Fibroblast of skin of abdomen (primary cell): Measurements from ENCODE around the gene VIPR2.
A peak's percentile ranks its signal among the peaks of the same experiment; 100 is the strongest.

Experiments
- DNase-seq: peaks from one replicate; pipeline ENCODE4 v3.0.0-alpha.2; 2013

Gene VIPR2

DNA sequence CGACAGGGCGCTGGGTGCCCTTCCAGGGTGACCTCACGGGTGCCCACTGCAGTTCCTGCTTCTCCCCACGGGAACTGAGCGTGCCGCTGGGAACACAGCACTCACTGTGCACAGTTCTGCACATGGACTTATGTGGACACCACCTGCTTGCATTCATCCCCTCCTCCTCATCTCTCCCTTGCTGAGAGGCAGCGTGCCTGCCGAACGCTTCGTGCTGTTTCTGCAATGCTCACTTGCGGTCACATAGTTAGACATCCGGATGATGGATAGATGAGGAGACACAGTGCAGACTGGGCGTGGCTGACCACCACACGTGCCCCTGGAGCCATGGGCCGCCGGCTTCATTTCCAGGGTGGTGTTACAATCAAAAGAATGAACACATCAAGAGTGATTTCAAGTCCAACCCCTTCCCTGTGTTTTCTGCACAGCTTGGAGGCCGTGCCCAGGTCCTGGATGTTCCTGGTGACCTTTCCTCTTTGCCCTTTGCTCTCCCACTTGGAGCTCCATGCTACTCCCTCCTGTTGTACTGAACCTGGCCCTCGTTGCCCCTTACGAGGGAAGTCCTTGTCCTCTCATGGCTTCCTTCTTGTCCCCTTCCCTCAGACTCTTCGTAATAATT lies 119.4 kb downstream of the VIPR2 start:
- DNase-seq = peak; percentile 5

- no peak for DNase-seq
Measured at GRCh38 chr7:159024280-159024951, 120.3 kb downstream of the VIPR2 start.

DNA sequence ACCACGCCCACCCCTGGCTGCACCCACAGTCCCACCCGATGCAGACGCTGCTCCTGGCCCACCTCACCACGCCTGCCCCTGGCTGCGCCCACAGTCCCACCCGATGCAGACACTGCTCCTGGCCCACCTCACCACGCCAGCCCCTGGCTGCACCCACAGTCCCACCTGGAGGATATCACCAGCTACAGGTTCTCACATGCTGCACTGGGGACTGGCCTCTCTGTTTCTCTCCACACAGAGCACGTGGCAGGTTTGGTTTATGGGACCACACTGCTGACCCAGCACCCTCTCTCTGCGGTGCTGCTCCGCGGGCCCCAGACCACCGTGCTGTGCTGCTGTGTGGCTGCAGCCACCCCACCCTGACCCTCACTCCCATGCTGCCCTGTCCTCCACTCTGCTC lies 120.9 kb downstream of the VIPR2 start:
- DNase-seq = no peak

GRCh38 chr7:159023206-159023605 lies 121.5 kb downstream of the VIPR2 start:
- no peak for DNase-seq

DNA sequence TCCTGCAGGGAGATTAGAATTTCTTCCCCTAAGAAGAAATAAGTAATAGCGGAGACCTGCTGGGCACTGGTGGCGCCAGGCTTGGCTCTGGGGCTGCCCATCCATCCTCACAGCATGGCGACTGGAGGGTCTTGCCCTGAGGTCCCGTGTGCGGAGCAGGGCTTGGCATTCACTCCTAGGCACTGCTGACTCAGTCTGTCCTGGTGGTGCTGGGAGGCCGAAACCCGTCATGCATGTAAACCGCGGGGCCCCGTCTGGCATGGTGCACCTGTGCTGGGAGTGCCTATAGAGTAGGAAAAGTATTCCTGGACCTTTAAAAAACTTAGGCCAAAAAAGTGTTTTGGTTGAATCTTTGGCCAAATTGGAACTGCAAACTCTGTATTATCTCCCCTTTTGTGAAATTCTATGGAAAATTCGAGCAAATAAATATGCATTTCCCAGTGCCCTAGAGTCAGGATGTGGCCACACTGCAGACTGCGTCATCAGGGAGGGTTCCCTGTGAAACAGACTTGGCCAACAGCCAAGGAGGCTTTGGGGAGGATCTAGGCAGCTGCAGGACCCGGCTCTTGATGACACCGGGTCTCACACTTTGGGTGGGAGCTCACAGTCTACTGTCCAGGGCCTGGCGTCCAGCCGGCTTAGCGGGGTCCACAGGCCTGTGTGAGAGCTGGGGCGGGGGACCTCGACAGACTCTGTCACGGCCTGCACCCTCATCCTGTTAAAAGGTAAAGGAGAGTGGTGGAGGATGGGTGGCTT lies 122.3 kb downstream of the VIPR2 start:
- no peak for DNase-seq

DNA sequence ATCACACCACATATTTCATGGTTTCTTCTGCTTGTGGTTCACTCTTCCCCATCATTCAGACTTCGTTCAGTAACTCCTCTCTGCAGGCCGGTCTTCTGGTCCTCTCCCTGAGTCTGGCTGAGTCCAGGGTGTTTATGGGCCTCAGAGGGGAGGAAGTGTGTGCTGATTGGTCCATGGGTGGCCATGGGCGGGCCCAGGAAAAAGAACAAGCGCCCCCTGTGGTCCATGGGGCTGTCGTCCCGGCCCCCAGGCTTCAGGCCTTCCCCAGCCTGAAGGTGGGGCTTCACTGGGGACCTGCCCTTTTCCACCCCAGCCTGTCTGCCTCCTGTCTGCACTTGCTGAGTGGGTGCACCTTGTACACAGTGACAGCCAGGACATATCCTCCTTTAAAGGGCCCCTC lies 123.7 kb downstream of the VIPR2 start:
- DNase-seq = no peak

DNA sequence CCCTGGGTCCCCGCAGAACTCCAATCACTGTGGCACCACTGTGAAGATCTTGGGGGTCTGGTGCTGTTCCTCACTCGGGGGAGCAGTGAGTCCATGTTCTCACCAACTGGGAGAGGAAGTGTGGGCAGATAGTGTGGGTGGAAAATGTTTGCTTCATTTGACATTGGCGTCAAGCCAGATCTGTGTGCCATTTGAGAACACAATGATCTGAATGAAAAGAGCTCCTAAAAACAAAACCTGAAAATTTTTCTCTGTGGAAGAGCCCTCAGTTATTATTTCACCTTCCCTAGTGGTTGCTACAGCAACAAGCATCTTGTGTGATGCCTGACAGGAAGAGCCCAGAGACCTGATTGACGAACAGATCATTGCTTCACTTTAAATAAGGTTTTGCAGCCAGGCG lies 125.6 kb downstream of the VIPR2 start:
- DNase-seq = no peak

- DNase-seq = no peak
Measured at GRCh38 chr7:159017741-159018140, 126.9 kb downstream of the VIPR2 start.

GRCh38 chr7:159017210-159017609 lies 127.5 kb downstream of the VIPR2 start:
- no peak for DNase-seq

DNA sequence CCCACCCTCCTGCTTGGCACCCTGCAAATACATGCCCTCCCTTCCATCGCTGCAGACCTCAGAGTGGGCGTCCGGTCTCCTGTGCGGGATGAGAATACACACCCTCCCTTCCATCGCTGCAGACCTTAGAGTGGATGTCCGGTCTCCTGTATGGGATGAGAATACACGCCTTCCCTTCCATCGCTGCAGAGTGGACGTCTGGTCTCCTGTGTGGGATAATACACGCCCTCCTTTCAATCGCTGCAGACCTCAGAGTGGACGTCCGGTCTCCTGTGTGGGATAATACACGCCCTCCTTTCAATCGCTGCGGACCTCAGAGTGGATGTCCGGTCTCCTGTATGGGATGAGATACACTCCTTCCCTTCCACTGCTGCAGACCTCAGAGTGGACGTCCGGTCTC lies 128.1 kb downstream of the VIPR2 start:
- no peak for DNase-seq

GRCh38 chr7:159015454-159016410 lies 128.9 kb downstream of the VIPR2 start:
- no peak for DNase-seq

DNA sequence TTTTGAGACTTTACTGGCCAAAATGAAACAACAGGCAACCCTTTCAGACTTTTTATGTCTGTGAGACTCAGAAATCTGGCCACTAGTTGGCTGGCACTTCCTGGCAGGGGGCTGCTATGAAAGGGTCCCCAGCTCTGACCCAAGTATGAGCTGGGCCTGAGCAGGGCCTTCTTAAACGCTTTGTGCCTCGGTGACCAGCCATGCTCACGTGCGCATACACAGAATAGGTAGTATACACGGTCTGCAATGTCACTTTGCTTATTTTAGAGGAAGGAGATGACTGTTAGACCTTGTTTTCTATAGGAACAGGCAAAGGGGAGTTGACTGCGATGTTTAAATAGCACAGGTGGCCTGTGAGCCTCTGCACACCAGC lies 129.6 kb downstream of the VIPR2 start:
- no peak for DNase-seq

DNA sequence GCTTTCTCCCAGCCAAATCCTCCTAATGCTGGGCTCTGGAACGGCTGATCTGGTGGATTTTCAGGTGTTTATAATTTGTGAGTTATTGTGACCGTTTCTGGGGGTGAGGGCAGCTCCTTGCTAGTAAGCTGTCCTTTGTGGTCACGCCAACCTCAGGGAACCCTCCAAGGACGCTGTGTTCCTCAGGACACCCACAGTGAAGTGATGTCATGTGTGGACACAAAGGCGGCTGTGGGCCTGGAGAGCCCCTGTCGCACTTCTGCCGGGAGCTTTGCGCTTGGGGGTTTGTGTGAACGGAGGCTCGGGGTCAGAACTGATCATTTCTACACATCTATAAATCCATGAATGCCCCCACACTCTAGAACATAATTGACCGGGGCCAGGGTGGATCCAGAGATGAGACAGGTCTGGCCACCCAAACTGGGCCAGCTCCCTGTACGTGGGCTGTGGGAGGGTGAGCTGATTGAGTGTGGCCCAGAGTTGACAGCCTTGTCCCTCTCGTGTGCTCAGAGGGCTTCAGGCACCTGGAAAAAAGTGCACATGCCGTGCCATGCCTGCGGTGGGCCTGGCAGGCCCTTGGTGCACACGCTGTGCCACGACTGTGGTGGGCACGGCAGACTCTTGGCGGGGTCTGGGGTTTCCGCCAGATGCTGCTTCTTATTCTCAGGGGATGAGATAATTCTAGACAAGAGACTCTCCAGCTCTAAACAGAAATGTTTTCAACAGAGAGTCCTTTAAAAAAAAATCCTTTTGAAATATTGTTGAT lies 130.2 kb downstream of the VIPR2 start:
- no peak for DNase-seq

DNA sequence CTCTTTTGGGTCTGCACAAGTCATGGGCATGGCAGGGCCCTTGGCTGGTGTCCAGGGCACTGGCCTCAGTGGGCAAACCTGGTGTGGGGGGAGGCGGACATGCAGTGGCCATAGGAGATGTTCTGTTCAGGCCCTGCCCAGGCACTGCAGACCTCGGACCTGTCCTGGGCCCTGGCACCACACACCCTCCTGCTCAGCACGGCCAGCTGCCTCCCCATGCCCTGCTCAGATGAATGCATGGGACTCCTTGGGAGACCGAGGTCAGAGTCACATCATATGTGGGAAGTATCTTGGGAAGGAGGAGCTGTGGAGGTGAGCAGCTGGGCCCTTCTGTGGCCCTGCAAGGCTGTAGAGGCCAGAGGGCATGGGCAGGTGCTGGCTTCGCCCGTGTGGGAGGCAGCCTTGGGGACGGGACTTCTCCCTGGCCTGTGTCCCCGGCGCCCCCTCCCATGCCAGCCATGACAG lies 130.8 kb downstream of the VIPR2 start:
- DNase-seq = no peak

DNA sequence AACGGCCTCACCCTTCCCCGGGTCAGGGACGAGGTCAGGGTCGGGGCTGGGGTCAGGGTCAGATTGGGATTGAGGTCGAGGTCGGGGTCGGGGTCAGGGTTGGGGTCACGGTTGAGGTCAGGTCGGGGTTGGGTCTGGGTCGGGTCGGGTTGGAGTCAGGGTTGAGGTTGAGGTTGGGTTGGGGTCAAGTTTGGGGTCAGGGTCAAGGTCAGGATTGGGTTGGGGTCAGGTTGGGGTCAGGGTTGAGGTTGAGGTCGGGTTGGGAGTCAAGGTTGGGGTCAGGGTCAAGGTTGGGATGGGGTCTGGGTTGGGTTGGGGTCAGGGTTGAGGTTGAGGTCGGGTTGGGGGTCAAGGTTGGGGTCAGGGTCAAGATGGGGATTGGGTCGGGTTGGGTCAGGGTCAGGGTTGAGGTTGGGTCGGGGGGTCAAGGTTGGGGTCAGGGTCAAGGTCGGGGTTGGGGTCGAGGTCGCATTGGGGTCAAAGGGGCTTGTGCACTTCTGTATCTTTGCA lies 131.4 kb downstream of the VIPR2 start:
- no peak for DNase-seq

DNA sequence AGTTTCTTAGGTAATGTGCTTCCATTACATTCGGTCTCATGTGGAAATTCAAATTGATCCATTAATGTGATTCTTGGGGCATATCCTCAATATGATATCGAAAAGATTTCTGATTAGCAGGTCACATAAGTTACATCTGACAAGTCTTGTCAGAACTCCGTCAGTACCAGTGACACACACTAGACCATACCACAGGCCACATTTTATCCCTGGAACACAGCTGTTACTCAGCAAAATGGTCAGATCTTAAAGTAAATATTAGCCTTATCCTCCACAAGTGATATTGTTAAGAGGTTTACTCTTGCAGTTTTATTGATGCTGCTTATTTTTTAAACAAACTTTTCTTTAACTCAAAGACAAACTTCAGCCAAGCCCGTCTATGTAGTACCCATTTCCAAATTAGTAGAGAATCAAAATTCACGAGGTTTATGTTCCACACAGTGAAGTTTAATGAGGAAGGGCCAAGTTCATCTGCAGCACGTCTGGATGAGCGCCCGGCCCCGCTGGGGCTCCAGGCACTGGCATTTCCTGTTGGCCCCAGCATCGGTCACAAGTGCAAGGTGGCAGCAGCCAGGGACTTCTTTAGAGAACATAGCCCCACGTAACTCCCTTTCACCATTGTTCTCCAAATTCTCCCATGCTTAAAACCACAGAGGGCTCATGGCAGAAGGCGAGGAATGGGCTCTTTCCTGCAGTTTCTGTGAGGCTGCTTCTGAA lies 132.2 kb downstream of the VIPR2 start:
- DNase-seq = no peak

DNA sequence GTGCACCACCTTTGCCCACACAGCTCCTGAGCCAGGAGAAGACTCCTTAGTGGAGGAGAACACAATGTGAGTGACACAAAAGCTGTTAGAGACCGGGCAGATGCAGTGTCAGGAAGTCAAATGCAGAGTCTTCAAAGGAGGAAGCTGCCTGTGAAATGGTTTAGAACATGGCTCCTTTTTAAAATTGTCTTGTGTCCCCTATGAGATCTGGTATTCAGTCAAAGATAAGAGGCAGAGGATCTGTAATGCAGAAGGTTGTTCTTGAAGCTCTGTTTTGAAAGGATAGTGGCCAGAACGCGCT lies 133.0 kb downstream of the VIPR2 start:
- DNase-seq = no peak

GRCh38 chr7:159010937-159011721 lies 133.5 kb downstream of the VIPR2 start:
- no peak for DNase-seq

DNA sequence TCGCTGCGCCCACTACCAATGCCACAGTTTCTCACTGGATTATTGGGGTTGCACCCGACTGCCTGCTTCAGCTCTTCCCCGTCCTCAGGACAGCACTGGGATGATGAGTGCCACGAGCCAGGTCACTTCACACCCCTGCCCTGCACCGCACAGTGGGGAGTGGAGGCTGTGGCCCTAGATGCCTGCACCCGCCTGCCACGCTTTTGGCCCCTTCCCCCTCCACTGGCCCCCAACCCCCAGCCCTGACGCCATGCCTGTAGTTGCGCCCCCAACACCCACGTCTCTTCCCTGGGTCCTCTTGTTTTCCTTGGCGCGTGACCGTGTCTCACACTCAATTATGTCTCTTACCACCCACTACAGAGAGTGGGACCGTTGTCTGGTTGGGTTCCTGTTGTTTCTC lies 134.3 kb downstream of the VIPR2 start:
- DNase-seq = no peak

GRCh38 chr7:159009951-159010350 lies 134.7 kb downstream of the VIPR2 start:
- DNase-seq = no peak
